HL-60/S4 treated with retinoic acid at 250 ng/mL for 4 days and 3 days (cell line): Measurements from ENCODE around the gene RNF2.

ENCODE experiments used
- in situ Hi-C: fragments of 300-500 bp; cut with MboI; formaldehyde crosslinking; loops from 2 replicates; pipeline ENCODE4 v1.7.0; 2022; ENCODE audit warnings: low sequenced_read_pairs

Gene RNF2

GRCh38 chr1:185091480-185091879 is 46.1 kb downstream of the RNF2 start:
- in situ Hi-C loops: no loop called here

DNA sequence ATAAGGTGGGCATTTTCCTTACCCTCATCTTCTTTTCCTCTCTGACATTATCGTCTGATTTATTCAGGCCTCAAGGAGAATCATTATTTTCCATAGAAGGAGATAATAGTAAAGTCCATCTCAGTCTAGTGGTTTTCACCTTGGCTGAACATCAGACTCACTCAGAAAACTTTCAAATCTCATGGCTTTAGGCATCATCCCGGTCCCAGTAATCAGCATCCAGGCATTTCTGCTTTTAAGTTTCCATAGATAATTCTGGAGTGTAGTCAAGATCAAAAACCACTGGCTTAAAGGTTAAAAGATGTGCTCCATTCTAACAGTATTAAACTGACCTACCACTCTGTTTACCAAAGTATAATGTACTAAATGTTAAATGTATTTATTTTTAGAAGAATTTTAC is 49.4 kb downstream of the RNF2 start:
- in situ Hi-C loops: no loop called here

- in situ Hi-C loops: no loop called here
Observed at GRCh38 chr1:185096531-185096930, 51.2 kb downstream of the RNF2 start.

- in situ Hi-C loops: no loop called here
Observed at GRCh38 chr1:185104083-185104482, 58.7 kb downstream of the RNF2 start.

DNA sequence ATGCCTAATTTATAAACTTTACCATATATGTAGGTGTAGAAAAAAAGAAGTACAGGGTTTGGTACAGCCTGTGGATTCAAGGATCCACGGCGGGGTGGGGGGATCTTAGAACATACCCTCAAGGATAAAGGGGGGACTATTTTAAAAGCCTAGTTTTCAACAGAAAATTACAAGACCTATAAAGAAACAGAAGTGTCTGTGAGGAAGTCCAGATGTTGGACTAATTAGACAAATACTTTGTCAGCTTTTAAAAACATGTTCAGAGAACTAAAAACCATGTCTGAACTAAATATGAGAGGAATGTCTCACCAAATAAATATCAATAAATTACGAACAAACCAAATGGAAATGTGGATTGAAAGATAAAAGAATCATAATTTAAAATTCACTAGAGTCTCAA is 59.8 kb downstream of the RNF2 start:
- in situ Hi-C loops: no loop called here

- in situ Hi-C loops: no loop called here
Observed at GRCh38 chr1:185108321-185108720, 63.0 kb downstream of the RNF2 start.

DNA sequence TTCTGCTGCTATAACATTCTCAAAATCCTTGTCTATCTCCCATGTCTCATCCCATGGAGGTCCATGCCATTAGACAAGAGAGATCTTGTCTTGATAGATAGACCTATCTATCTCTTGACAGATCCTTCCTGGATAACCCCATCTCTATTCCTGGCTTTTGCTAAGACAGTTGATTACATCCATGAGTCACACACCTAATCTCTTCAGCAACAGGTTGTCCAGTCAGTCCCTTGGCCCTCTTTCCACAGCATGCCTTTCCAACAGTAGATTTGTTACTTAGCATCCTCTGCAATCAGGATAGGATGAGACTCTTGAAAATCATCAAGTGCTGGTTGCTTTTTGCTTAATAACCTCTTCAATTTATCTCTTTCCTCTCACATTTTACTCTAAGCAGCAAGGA is 64.8 kb downstream of the RNF2 start:
- in situ Hi-C loops: no loop called here

GRCh38 chr1:185111873-185112272 is 66.5 kb downstream of the RNF2 start:
- in situ Hi-C loops: no loop called here

DNA sequence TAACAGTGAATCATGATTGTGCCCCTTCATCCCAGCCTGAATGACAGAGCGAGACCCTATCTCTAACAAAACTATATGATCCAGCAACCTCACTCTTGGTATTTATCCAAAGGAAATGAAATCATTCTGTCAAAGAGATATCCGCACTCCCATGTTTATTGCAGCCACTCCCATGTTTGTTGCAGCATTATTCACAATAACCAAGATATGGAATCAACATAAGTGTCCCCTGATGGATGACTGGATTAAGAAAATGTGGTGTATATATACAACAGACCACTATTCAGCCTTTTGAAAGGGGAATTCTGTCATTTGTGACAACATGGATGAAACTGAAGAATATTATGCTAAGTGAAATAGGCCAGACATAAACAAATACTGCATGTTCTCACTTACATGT is 67.0 kb downstream of the RNF2 start:
- in situ Hi-C loops: no loop called here

- in situ Hi-C loops: no loop called here
Observed at GRCh38 chr1:185129708-185130107, 84.3 kb downstream of the RNF2 start.

- in situ Hi-C loops: no loop called here
Observed at GRCh38 chr1:185132534-185132933, 87.2 kb downstream of the RNF2 start.

- in situ Hi-C loops: no loop called here
Observed at GRCh38 chr1:185137896-185138545, 92.7 kb downstream of the RNF2 start.

GRCh38 chr1:185139246-185139645 is 93.9 kb downstream of the RNF2 start:
- in situ Hi-C loops: no loop called here

- in situ Hi-C loops: no loop called here
Observed at GRCh38 chr1:185144233-185144632, 98.9 kb downstream of the RNF2 start.

DNA sequence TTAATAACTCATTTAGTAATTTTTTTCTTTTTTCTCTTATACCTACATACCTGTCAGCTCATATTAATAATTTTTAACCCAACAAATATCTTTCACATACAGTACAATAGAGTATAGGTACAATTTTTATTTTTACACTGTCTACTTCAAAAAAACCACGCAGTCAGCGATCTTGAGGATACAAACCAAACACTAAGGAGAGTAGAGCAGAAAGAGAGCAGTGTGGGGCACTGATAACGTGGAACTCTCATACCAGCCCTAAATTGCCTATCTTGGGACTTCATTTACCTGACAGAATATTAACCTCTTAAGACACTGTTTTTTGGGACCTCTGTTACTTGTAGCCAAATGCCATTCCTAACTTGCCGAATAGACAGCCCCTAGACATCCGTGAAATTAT is 105.9 kb downstream of the RNF2 start:
- in situ Hi-C loops: loop anchor here (25.0 kb wide), 1 partner anchor 364 kb away; no protein-coding TSS in a partner anchor
